ENCODE measurements around the gene FAM78A. TPM values are rescaled to one million over a fixed set of nuclear protein-coding genes. Genes with fewer than 3 reads are reported as not detected.

The FAM78A gene
- total and polyA plus RNA-seq, 2 of the 8 experiments (the other 6 are each of a cell fraction or from before 2014, with no cell fraction given): 3.1 TPM

DNA sequence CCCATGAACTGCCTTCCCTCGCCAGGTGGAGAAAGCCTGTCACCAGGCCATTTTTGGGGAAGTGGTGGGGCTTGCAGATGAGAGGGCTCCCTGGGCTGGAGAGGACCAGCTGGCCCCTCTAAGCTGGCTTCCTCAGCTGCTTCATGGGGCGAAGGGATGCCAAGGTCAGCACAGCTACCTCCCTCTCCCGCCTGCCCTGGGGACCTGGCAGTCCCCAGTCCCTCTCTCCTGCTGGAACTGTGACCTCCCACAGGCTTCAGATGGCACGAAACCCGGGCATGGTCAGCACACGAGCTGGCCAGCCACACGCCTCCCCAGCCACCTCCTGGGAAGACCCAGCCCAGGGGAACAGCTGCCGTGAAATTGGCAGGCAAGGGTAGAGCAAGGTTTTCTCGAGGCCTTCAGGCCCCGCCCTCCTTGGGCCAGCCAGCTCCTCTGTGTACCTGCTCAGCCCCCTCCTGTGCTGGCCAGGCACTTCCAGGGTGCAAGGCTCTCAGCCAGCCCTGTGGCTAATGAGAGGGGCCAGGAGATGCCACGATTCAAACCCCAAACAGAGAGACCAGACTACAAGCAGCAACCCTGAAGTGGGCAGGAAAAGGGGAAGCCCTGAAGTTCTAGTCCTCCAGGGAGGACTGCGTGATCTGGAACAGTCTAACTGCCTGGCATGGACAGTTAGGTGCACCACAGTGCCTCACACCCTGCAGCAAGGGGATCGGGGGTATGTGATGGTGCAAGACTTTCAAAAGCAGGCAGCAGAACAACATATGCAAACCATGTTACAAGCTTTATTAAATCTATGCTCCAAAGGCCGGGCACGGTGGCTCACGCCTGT, 26.1 kb upstream of the FAM78A start:
- H2BK120ac ChIP-seq (replicated peaks; ENCODE audit: low read depth, low read length): no peak overlapping the region
- WGBS, 2 experiments (ENCODE audit: extremely low coverage in 1 of 2, insufficient coverage in 1 of 2, insufficient read length in 1 of 2, insufficient replicate concordance in 2 of 2, low coverage in 1 of 2, low lambda C conversion rate in 2 of 2, missing lambda C conversion rate in 1 of 2): 87% methylated on average over 15 of the region's 16 CpGs; no CpG with 5 or more reads in 1 of the 2 experiments
- DNase-seq (ENCODE audit: low read depth in 1 of 2, low spot score in 2 of 2) (no peak), FAIRE-seq (no peak)
- peaks cover 0 to 5% (median 3%) of the 10 kb centered on the region in 4 experiments; a peak in 2 of 7 replicates for H3K4me1 ChIP-seq (replicated peaks in 1 of 4; ENCODE audit: control insufficient read depth in 3 of 4, insufficient read depth in 4 of 4, low read length in 3 of 4)
- no peak overlapping the region for H2BK15ac ChIP-seq (ENCODE audit: low read length)
- H2AFZ ChIP-seq (ENCODE audit: low read length): no peak overlapping the region
- no peaks in the 10 kb centered on the region for H3K27me3 ChIP-seq (replicated peaks in 1 of 4; ENCODE audit: control insufficient read depth in 3 of 4, extremely low read depth in 1 of 4, insufficient read depth in 3 of 4, low read length in 3 of 4)
- H3K27ac ChIP-seq (ENCODE audit: low read depth, low read length): no peak overlapping the region
- H2BK12ac ChIP-seq (ENCODE audit: low read depth, low read length): peak overlapping the region; percentile 60; the same call in 1 of the 2 replicates
- H3K79me1 ChIP-seq (ENCODE audit: low read depth, low read length): no peaks in the 10 kb centered on the region
- H3K56ac ChIP-seq (replicated peaks; ENCODE audit: insufficient read length, low read depth, low read length): no peak overlapping the region
- H3K4me3 ChIP-seq (ENCODE audit: extremely low read depth in 1 of 4, insufficient read depth in 2 of 4, low read depth in 3 of 4, low read length in 4 of 4): no peak overlapping the region
- no peaks in the 10 kb centered on the region for H3K9me3 ChIP-seq (ENCODE audit: insufficient read depth in 2 of 2, low read depth in 1 of 2, low read length in 1 of 2)
- H3K18ac ChIP-seq (ENCODE audit: extremely low read depth, low read length): 0 out of 2 replicates have a peak overlapping the region, but pooled peaks have one; percentile 32
- no peak overlapping the region for H3K14ac ChIP-seq (ENCODE audit: insufficient read length)
- no peaks in the 10 kb centered on the region for H3K23me2 ChIP-seq (ENCODE audit: low read depth, low read length)
- H3K4ac ChIP-seq (replicated peaks; ENCODE audit: insufficient read length, low read depth, low read length): no peak overlapping the region
- CTCF ChIA-PET (ENCODE audit: partially characterized antibody): interaction anchor here (0.5 to 1.8 kb wide), 8 partner anchors 12 to 124 kb away, joined by 3 to 10 read pairs (median 4); no protein-coding TSS in a partner anchor
- POLR2A ChIA-PET (ENCODE audit: partially characterized antibody): interaction anchor here (0.5 to 1.6 kb wide), 2 partner anchors 9 to 196 kb away, joined by 3 to 4 read pairs; no protein-coding TSS in a partner anchor
- H3K23ac ChIP-seq (ENCODE audit: insufficient read length): no peak overlapping the region
- no peak overlapping the region for H2BK20ac ChIP-seq (ENCODE audit: low read length)
- H4K20me1 ChIP-seq (replicated peaks in 1 of 2; ENCODE audit: control insufficient read depth in 1 of 2, insufficient read depth in 2 of 2, low read length in 2 of 2): no peaks in the 10 kb centered on the region
- no peak overlapping the region for H3K9ac ChIP-seq (replicated peaks in 1 of 4; ENCODE audit: extremely low read depth in 1 of 4, low read depth in 3 of 4, low read length in 3 of 4)
- no peaks in the 10 kb centered on the region for H3K36me3 ChIP-seq (ENCODE audit: control insufficient read depth in 2 of 4, insufficient read depth in 4 of 4, low read length in 3 of 4)
- 0 out of 2 replicates have a peak overlapping the region, but pooled peaks have one; percentile 52 for H2BK5ac ChIP-seq (ENCODE audit: low read depth, low read length)
- no peak overlapping the region for H4K5ac ChIP-seq (ENCODE audit: insufficient read length, low read depth, low read length)
- no peak overlapping the region; the same call in 1 of the 2 replicates for H2AK5ac ChIP-seq (ENCODE audit: low read depth, low read length)
- no peak overlapping the region; the same call in 1 of the 2 replicates for H4K8ac ChIP-seq (ENCODE audit: extremely low read depth, insufficient read depth, low read length)
- no peak overlapping the region for H4K91ac ChIP-seq (replicated peaks; ENCODE audit: insufficient read length, low read length)
- H3K79me2 ChIP-seq (ENCODE audit: control insufficient read depth in 1 of 2, insufficient read depth in 2 of 2, low read length in 2 of 2): no peaks in the 10 kb centered on the region
- H3K4me2 ChIP-seq (ENCODE audit: insufficient read depth in 1 of 2, low read depth in 2 of 2, low read length in 2 of 2): no peak overlapping the region
- TF ChIP-seq SIRT6 (IDR thresholded peaks at IDR 0.05; ENCODE audit: low read length): no peak
- no peak for TF ChIP-seq TAF1 (IDR thresholded peaks at IDR 0.05; ENCODE audit: low read depth, low read length)
- TF ChIP-seq SP4 (IDR thresholded peaks at IDR 0.05; ENCODE audit: low read length): no peak
- no peak for TF ChIP-seq BACH1 (IDR thresholded peaks at IDR 0.05; ENCODE audit: low read length)
- no peak for TF ChIP-seq YY1 (IDR thresholded peaks at IDR 0.05; ENCODE audit: low read depth, low read length)
- TF ChIP-seq FOSL1 (IDR thresholded peaks at IDR 0.05; ENCODE audit: insufficient read depth, low read depth, low read length): no peak
- no peak for TF ChIP-seq HDAC6 (IDR thresholded peaks at IDR 0.05; ENCODE audit: low read depth, low read length)
- TF ChIP-seq CHD2 (IDR thresholded peaks at IDR 0.05; ENCODE audit: low read length): no peak
- TF ChIP-seq, protein P1, sequence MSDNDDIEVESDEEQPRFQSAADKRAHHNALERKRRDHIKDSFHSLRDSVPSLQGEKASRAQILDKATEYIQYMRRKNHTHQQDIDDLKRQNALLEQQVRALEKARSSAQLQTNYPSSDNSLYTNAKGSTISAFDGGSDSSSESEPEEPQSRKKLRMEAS (IDR thresholded peaks at IDR 0.05): no peak
- TF ChIP-seq SRF (IDR thresholded peaks at IDR 0.05; ENCODE audit: low read depth, low read length): no peak
- no peak for TF ChIP-seq TBP (IDR thresholded peaks at IDR 0.05; ENCODE audit: low read depth, low read length)
- TF ChIP-seq EP300 (IDR thresholded peaks at IDR 0.05; ENCODE audit: borderline replicate concordance in 1 of 2, low read depth in 2 of 2, low read length in 2 of 2): no peak
- no peak for TF ChIP-seq KDM4A (IDR thresholded peaks at IDR 0.05; ENCODE audit: low read depth, low read length, severe bottlenecking)

All from H1 (cell line).